ENCODE data around the gene TSGA10. TPM values are rescaled to one million over a fixed set of nuclear protein-coding genes. Genes with fewer than 3 reads are reported as not detected.

Gene TSGA10
- total RNA-seq, 1 donor: 3.0 TPM

DNA sequence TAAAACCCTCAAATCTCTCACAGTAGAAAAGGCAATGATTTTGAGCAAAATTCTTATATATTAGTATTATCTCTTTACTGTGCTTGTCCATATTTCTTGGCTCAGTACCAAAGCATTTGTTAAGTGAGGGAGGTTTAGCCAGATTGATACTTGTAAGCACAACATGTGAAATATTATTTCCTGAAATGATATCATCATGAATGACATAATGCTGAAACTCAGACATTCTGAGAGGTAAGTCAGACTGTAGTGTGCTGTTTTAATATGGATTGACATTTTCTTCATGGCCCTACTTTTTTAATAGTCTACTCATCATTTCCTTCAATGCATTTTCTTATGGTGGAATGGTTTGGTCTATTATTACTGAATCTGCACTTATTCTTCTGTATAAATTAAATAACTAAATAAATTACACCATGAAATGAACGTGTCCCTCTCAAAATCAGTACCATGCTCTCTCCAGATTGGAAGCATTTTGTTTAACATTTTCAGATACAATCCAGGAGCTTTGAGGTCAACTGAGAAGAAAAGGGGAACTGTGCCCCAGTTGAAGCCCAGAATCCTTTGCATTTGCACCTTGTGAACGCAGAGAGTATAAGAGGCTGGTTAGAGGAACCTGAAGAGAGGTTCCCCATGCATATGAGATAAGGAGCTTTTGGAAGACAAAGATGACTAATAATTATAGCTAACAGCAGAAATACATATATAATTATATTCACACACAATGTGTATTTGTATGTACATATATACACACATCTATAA is 168.7 kb downstream of the TSGA10 start:
- H3K4me3 ChIP-seq (ENCODE audit: low read depth, low read length): no peak overlapping the region
- TF ChIP-seq, protein P1, sequence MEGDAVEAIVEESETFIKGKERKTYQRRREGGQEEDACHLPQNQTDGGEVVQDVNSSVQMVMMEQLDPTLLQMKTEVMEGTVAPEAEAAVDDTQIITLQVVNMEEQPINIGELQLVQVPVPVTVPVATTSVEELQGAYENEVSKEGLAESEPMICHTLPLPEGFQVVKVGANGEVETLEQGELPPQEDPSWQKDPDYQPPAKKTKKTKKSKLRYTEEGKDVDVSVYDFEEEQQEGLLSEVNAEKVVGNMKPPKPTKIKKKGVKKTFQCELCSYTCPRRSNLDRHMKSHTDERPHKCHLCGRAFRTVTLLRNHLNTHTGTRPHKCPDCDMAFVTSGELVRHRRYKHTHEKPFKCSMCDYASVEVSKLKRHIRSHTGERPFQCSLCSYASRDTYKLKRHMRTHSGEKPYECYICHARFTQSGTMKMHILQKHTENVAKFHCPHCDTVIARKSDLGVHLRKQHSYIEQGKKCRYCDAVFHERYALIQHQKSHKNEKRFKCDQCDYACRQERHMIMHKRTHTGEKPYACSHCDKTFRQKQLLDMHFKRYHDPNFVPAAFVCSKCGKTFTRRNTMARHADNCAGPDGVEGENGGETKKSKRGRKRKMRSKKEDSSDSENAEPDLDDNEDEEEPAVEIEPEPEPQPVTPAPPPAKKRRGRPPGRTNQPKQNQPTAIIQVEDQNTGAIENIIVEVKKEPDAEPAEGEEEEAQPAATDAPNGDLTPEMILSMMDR (IDR thresholded peaks at IDR 0.05; ENCODE audit: insufficient read depth, low read depth, low read length): no peak

DNA sequence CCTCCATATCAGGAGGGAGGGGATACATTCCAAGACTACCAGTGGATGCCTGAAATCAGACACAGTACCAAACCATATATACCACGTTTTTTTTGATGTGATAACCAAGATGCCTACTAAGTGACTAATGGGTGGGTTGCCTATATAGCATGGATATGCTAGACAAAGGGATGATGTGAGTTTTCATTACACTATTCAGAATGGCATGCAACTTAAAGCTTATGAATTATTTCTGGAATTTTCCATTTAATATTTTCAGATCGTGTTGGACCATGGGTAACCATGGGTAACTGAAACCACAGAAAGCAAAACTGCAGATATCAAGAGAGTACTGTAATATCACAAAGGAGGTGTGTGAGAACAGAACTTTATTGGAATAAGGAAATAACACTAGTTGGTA is 179.1 kb downstream of the TSGA10 start:
- no peak overlapping the region for H3K4me3 ChIP-seq (ENCODE audit: low read depth, low read length)
- TF ChIP-seq, protein P1 (IDR thresholded peaks at IDR 0.05; ENCODE audit: insufficient read depth, low read depth, low read length): no peak
- no peak for DNase-seq (ENCODE audit: low read depth)

More for the DNA sequence above, 168.7 kb downstream of the TSGA10 start:
- no peak for DNase-seq (ENCODE audit: low read depth)

DNA sequence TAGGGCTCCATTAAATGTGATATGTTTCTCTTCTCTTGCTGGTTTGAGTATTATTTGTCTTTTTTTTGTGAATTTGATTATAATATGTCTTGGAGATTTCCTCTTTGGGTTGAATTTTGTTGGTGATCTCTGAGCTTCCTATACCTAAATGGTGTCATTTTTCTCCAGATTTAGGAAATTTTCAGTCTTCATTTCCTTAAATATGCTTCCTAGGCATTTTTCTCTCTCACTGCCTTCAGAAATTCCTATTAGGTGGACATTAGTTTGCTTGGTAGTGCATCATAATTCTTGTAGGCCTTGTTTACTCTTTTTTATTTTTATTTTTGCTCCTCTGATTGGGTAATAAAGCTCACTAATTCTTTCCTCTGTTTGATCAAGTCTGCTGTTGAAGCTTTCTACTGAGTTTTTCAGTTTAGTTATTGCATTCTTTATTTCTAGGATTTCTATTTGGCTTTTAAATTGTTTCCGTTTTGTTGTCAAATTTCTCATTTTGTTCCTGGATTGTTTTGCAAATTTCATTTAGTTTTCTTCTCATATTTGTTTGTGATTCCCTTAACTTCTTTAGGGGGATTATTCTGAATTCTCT is 182.1 kb downstream of the TSGA10 start:
- H3K4me3 ChIP-seq (ENCODE audit: low read depth, low read length): no peak overlapping the region
- TF ChIP-seq, protein P1 (IDR thresholded peaks at IDR 0.05; ENCODE audit: insufficient read depth, low read depth, low read length): no peak
- DNase-seq (ENCODE audit: low read depth): no peak

DNA sequence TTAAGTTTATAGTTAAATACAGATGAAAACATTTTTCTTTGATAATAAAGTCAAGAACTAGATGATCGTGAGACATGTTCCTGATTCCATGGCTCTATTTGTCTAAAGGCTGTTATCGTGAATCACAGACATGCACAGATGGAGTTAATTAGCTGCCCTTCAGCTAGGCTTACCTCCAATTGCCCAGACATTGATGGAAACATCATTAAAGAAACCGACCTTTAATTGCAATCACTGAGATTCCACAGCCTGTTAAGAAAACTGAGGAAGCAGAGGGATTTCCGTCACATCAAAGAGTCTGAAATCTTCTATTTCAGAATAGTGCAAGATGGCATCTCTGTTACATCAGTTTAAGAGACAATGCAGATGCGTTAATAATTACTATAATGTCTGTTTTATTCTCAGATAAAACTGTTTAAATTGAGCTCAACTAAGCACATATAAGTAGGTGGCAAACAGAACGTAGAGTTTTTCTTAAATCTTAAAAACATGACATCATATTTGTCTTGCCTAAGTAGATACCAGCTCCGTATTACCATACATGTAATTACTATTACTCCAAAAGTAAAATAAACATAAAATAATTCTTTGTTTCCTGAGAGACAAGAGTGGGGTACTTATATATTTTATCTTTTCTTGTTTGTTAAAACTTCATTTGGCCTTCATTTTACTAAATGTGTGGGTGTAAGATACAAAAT is 194.8 kb downstream of the TSGA10 start:
- DNase-seq (ENCODE audit: low read depth): no peak
- no peak overlapping the region for H3K4me3 ChIP-seq (ENCODE audit: low read depth, low read length)
- TF ChIP-seq, protein P1 (IDR thresholded peaks at IDR 0.05; ENCODE audit: insufficient read depth, low read depth, low read length): no peak

DNA sequence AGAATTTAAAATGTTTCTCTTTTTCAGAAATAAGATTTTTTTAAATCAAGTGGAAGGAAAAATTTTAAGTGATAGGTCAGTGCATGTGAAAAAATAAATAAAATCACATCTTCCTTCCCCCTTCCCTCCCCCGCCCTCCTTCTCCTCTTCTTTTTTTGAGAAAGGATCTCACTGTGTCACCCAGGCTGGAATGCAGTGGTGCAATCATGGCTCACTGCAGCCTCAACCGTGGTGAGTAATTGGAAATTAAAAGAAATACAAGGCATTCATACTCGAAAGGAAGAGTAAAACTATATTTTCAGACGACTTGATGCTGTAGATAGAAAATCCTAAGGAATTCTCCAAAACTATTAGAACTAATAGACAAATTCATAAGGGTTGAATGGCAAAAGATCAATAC is 201.8 kb downstream of the TSGA10 start:
- H3K4me3 ChIP-seq (ENCODE audit: low read depth, low read length): no peak overlapping the region
- TF ChIP-seq, protein P1 (IDR thresholded peaks at IDR 0.05; ENCODE audit: insufficient read depth, low read depth, low read length): no peak
- DNase-seq (ENCODE audit: low read depth): no peak

DNA sequence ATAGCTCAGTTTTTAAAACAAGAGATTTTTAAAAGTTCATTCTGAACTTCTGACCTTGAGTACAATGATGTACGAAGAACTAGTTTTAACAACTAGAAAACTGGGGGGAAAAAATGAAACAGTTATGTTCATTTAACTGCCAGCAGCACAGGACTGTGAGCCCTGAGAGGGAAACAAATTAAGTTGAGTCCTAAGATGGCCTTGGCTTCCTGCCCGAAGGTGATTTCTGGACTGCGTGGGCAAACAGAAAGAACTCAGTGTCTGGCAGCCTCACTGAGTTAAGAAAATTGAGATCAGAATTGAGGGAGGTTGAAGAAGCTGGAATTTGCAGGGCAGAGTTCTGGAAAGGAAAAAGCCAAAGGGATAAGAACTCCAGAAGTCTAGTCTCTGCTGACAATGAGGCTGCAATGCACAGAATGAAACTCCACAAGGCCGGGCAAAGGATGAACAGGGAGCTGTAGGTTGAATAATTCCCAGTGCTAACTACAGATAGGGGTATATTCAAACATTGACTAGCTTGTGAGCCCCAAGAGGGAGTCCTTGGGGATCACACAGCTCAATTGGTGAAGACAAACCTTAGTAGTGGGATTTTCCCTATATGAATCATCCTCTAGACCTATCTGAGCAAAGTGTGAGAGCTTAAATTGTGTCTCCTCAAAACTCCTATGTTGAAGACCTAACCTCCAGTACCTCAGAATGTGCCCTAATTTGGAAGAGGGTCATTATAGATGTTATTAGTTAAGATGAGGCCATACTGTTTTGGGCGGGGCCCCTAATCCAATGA is 205.6 kb downstream of the TSGA10 start:
- no peak overlapping the region for H3K4me3 ChIP-seq (ENCODE audit: low read depth, low read length)
- TF ChIP-seq, protein P1 (IDR thresholded peaks at IDR 0.05; ENCODE audit: insufficient read depth, low read depth, low read length): no peak
- no peak for DNase-seq (ENCODE audit: low read depth)

Measured in fibroblast of villous mesenchyme (primary cell).